OCI-LY1 (cell line): ENCODE data around the gene GABRA4.

Experiments used
- H2AFZ ChIP-seq: fragments of 200-600 bp; sonication (generic), shearing (Covaris generic); 2 replicates; pipeline ENCODE4 v1.6.0; 2014; ENCODE audit warnings: antibody characterized with exemption, mild to moderate bottlenecking, low read length
- H3F3A ChIP-seq: fragments of 200-600 bp; sonication (generic), shearing (Covaris generic); 2 replicates; pipeline ENCODE4 v1.6.0; 2014; ENCODE audit warnings: mild to moderate bottlenecking, antibody characterized with exemption, low read length, moderate library complexity; ENCODE audit not compliant: insufficient read depth
- H3K27ac ChIP-seq: fragments of 200-600 bp; sonication (generic); 2 replicates; pipeline ENCODE4 v1.5.1; 2014; ENCODE audit warnings: low read length, mixed run types, mild to moderate bottlenecking, low read depth; ENCODE audit not compliant: poor library complexity, severe bottlenecking
- H3K27me3 ChIP-seq: fragments of 200-600 bp; sonication (generic); 2 replicates; pipeline ENCODE4 v1.6.0; 2014; ENCODE audit warnings: antibody characterized with exemption, mild to moderate bottlenecking, low read length, moderate library complexity; ENCODE audit not compliant: insufficient read depth
- H3K36me3 ChIP-seq: fragments of 200-600 bp; sonication (generic); 2 replicates; pipeline ENCODE4 v1.6.1; 2014; ENCODE audit warnings: mild to moderate bottlenecking, antibody characterized with exemption, low read length, moderate library complexity, mixed read lengths; ENCODE audit not compliant: insufficient read depth
- H3K4me1 ChIP-seq: fragments of 200-600 bp; sonication (generic); 2 replicates; pipeline ENCODE4 v1.5.1; 2014; ENCODE audit warnings: mild to moderate bottlenecking, low read length, moderate library complexity; ENCODE audit not compliant: insufficient read depth, severe bottlenecking
- H3K4me2 ChIP-seq: fragments of 200-600 bp; sonication (generic), shearing (Covaris generic); 2 replicates; pipeline ENCODE4 v1.6.1; 2014; ENCODE audit warnings: low read length
- H3K4me3 ChIP-seq: fragments of 200-600 bp; sonication (generic); 2 replicates; pipeline ENCODE4 v1.5.1; 2014; ENCODE audit warnings: low read length, low read depth, mild to moderate bottlenecking, mixed read lengths; ENCODE audit not compliant: poor library complexity, severe bottlenecking
- H3K79me2 ChIP-seq: fragments of 200-600 bp; shearing (Covaris generic); 2 replicates; pipeline ENCODE4 v1.6.1; 2016; ENCODE audit warnings: mixed run types, low read length, mixed read lengths; ENCODE audit not compliant: insufficient read depth
- H3K9ac ChIP-seq: fragments of 200-600 bp; sonication (generic), shearing (Covaris generic); 2 replicates; pipeline ENCODE4 v1.6.1; 2014; ENCODE audit warnings: mild to moderate bottlenecking, low read length, mixed read lengths
- H3K9me2 ChIP-seq: fragments of 200-600 bp; sonication (generic), shearing (Covaris generic); 2 replicates; pipeline ENCODE4 v1.6.1; 2014; ENCODE audit warnings: low read depth, mild to moderate bottlenecking, low read length, mixed read lengths
- H3K9me3 ChIP-seq: fragments of 200-600 bp; shearing (Covaris generic); 2 replicates; pipeline ENCODE4 v1.6.1; 2014; ENCODE audit warnings: low read length, mixed read lengths
- H4K20me1 ChIP-seq: fragments of 200-600 bp; sonication (generic), shearing (Covaris generic); 2 replicates; pipeline ENCODE4 v1.6.0; 2016; ENCODE audit warnings: mild to moderate bottlenecking, low read length; ENCODE audit not compliant: insufficient read depth
- CTCF ChIP-seq: fragments of 200-600 bp; sonication (generic), shearing (Covaris generic); IDR thresholded peaks from 2 replicates; pipeline ENCODE4 v1.5.1; 2017; ENCODE audit warnings: mild to moderate bottlenecking, antibody characterized with exemption, low read length, moderate library complexity, mixed read lengths
- EZH2 ChIP-seq: fragments of 200-600 bp; sonication (generic), shearing (Covaris generic); IDR thresholded peaks from 2 replicates; pipeline ENCODE4 v1.8.0; 2017; ENCODE audit warnings: borderline replicate concordance, mixed run types, mild to moderate bottlenecking, antibody characterized with exemption, low read length, moderate library complexity, mixed read lengths

The GABRA4 gene

GRCh38 chr4:46889410-46889809, 104.0 kb downstream of the GABRA4 start:
- Histone ChIP-seq H3K4me2 (no peak overlapping the region), H3K9me3 (no peaks in the 10 kb centered on the region), H3K27me3 (no peaks in the 10 kb centered on the region), H3K36me3 (no peaks in the 10 kb centered on the region), H3K9ac (no peak overlapping the region), H3K4me1 (no peaks in the 10 kb centered on the region), H3F3A (no peaks in the 10 kb centered on the region), H4K20me1 (no peaks in the 10 kb centered on the region), H3K9me2 (no peaks in the 10 kb centered on the region), H3K4me3 (no peak overlapping the region), H2AFZ (no peak overlapping the region), H3K27ac (no peak overlapping the region), H3K79me2 (no peaks in the 10 kb centered on the region)
- TF ChIP-seq EZH2 (no peak), CTCF (no peak)

- Histone ChIP-seq H3K27me3 (no peaks in the 10 kb centered on the region), H3K9ac (no peak overlapping the region), H3K9me3 (no peaks in the 10 kb centered on the region), H3K36me3 (no peaks in the 10 kb centered on the region), H3F3A (no peaks in the 10 kb centered on the region), H3K9me2 (no peaks in the 10 kb centered on the region), H3K27ac (no peak overlapping the region), H3K4me3 (no peak overlapping the region), H4K20me1 (no peaks in the 10 kb centered on the region), H2AFZ (no peak overlapping the region), H3K4me1 (no peaks in the 10 kb centered on the region), H3K79me2 (no peaks in the 10 kb centered on the region), H3K4me2 (no peak overlapping the region)
- TF ChIP-seq CTCF (peak; percentile 35; the same call in 1 of the 2 replicates), EZH2 (no peak)
Observed at GRCh38 chr4:46886711-46887110, 106.7 kb downstream of the GABRA4 start.

GRCh38 chr4:46878641-46879040, 114.7 kb downstream of the GABRA4 start:
- H3K9ac ChIP-seq: no peak overlapping the region
- no peak overlapping the region for H3K4me3 ChIP-seq
- no peaks in the 10 kb centered on the region for H4K20me1 ChIP-seq
- H3K79me2 ChIP-seq: no peaks in the 10 kb centered on the region
- H3K27me3 ChIP-seq: no peaks in the 10 kb centered on the region
- H3K27ac ChIP-seq: no peak overlapping the region
- H3K9me2 ChIP-seq: no peaks in the 10 kb centered on the region
- no peaks in the 10 kb centered on the region for H3K4me1 ChIP-seq
- no peaks in the 10 kb centered on the region for H3F3A ChIP-seq
- no peaks in the 10 kb centered on the region for H3K9me3 ChIP-seq
- TF ChIP-seq CTCF: no peak
- TF ChIP-seq EZH2: no peak
- no peak overlapping the region for H2AFZ ChIP-seq
- H3K36me3 ChIP-seq: no peaks in the 10 kb centered on the region
- no peak overlapping the region for H3K4me2 ChIP-seq
